ENCODE results near the gene SIK3. TPM values are rescaled to one million over a fixed set of nuclear protein-coding genes. Genes with fewer than 3 reads are reported as not detected.

Gene SIK3
- total RNA-seq, 1 experiment from 2014 or later: 34.4 TPM

GRCh38 chr11:116927163-116927974, 170.9 kb downstream of the SIK3 start:
- Mint-ChIP-seq H3K4me1 (peaks cover 29% of the 10 kb centered on the region), H3K27ac (no peak overlapping the region), H3K36me3 (peaks cover 6% of the 10 kb centered on the region), H3K4me3 (no peak overlapping the region), H3K27me3 (ENCODE audit: low read depth) (no peaks in the 10 kb centered on the region), H3K9me3 (no peaks in the 10 kb centered on the region)
- ChIA-PET POLR2A (no interaction called here), CTCF (interaction anchor here (1.0 kb wide), 1 partner anchor 167 kb away, joined by 3 read pairs; no protein-coding TSS in a partner anchor)
- no peak for TF ChIP-seq OVOL2 (CRISPR knock-in tag; IDR thresholded peaks at IDR 0.05; ENCODE audit: borderline replicate concordance)
- TF ChIP-seq JAZF1 (CRISPR knock-in tag; IDR thresholded peaks at IDR 0.05): no peak
- no peak for TF ChIP-seq ATF3 (CRISPR knock-in tag; conservative IDR thresholded peaks at IDR 0.05)
- no peak for TF ChIP-seq ZNF121 (CRISPR knock-in tag; IDR thresholded peaks at IDR 0.05)
- no peak for TF ChIP-seq FOXP1 (CRISPR knock-in tag; IDR thresholded peaks at IDR 0.05; ENCODE audit: borderline replicate concordance)
- TF ChIP-seq SMAD3 (CRISPR knock-in tag; IDR thresholded peaks at IDR 0.05; ENCODE audit: borderline replicate concordance): no peak
- TF ChIP-seq FOXP4 (CRISPR knock-in tag; IDR thresholded peaks at IDR 0.05): no peak
- no peak for TF ChIP-seq CTCF (IDR thresholded peaks at IDR 0.05)
- no peak for TF ChIP-seq HMGA2 (CRISPR knock-in tag; IDR thresholded peaks at IDR 0.05)
- TF ChIP-seq E2F1 (CRISPR knock-in tag; IDR thresholded peaks at IDR 0.05): no peak
- TF ChIP-seq ESRRA (CRISPR knock-in tag; IDR thresholded peaks at IDR 0.05; ENCODE audit: borderline replicate concordance): no peak
- no peak for TF ChIP-seq ZNF423 (CRISPR knock-in tag; IDR thresholded peaks at IDR 0.05)
- TF ChIP-seq ZNF512 (CRISPR knock-in tag; IDR thresholded peaks at IDR 0.05; ENCODE audit: borderline replicate concordance): no peak
- TF ChIP-seq PRDM15 (CRISPR knock-in tag; IDR thresholded peaks at IDR 0.05): no peak
- no peak for TF ChIP-seq ZSCAN18 (CRISPR knock-in tag; IDR thresholded peaks at IDR 0.05)
- no peak for ATAC-seq
- DNase-seq (ENCODE audit: low spot score): no peak

All from WTC11 (cell line).